DND-41 (cell line): ENCODE measurements around the gene ACTR3C.
"Not testable (repeated sequence)": the region's sequence is repeated elsewhere in the genome, so short reads cannot be mapped to it uniquely, and the experiment has no call there.

Source experiments
- EZH2 ChIP-seq: IDR thresholded peaks from 3 replicates; pipeline ENCODE4 v1.6.1; 2012; ENCODE audit warnings: borderline replicate concordance, low read depth, mild to moderate bottlenecking, moderate library complexity, low read length, inconsistent platforms; ENCODE audit not compliant: severe bottlenecking
- TF ChIP-seq, protein P1 (sequence below): IDR thresholded peaks from 2 replicates; pipeline ENCODE4 v1.5.1; 2012; ENCODE audit warnings: borderline replicate concordance, low read length, moderate library complexity, mild to moderate bottlenecking; ENCODE audit not compliant: poor library complexity, severe bottlenecking; ENCODE audit errors: extremely low read depth

DNA sequence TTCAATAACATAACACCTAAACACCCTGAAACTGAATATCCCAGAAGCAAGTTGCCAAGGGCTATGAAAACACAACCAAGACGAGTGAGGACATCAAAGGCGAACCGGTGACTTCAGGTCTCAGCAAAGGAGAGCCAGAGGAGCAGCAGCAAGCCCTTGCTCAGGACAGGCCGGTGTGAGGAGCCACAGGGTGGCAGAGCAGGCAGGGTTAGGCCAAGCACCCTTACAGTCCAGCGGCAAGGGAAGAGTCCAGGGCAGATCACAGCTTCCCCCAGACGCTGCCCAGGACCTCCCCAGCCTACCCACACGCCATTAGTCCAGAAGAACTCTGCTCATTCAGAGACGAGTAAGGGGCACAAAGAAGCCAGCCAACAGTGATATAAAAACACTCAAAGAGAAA lies 27.7 kb downstream of the ACTR3C start:
- not testable (repeated sequence) for TF ChIP-seq EZH2
- TF ChIP-seq, protein P1, sequence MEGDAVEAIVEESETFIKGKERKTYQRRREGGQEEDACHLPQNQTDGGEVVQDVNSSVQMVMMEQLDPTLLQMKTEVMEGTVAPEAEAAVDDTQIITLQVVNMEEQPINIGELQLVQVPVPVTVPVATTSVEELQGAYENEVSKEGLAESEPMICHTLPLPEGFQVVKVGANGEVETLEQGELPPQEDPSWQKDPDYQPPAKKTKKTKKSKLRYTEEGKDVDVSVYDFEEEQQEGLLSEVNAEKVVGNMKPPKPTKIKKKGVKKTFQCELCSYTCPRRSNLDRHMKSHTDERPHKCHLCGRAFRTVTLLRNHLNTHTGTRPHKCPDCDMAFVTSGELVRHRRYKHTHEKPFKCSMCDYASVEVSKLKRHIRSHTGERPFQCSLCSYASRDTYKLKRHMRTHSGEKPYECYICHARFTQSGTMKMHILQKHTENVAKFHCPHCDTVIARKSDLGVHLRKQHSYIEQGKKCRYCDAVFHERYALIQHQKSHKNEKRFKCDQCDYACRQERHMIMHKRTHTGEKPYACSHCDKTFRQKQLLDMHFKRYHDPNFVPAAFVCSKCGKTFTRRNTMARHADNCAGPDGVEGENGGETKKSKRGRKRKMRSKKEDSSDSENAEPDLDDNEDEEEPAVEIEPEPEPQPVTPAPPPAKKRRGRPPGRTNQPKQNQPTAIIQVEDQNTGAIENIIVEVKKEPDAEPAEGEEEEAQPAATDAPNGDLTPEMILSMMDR: not testable (repeated sequence)
